Spleen (tissue), 7 donors: ENCODE data around the gene COBL.

Source experiments
- CTCF ChIP-seq, 11 experiments: fragments of 200-600 bp in 7 of 11; fragments of 450-650 bp in 4 of 11; sonication (generic) in 4 of 11; IDR thresholded peaks in 8 of 11; conservative IDR thresholded peaks in 3 of 11; 1 replicate in 7 of 11; 2 replicates in 4 of 11; pipeline versions ENCODE4 v1.4.0 to v1.8.0; 2016 to 2021; ENCODE audit warnings: antibody characterized with exemption in 11 of 11, inconsistent platforms in 4 of 11, mild to moderate bottlenecking in 1 of 11
- POLR2A ChIP-seq, 3 donors: fragments of 450-650 bp; IDR thresholded peaks; one replicate each; pipeline ENCODE4 v1.5.1; 2017; ENCODE audit warnings: antibody characterized with exemption in 3 of 3, mild to moderate bottlenecking in 1 of 3
- POLR2AphosphoS5 ChIP-seq, 3 donors: sonication (generic); formaldehyde crosslinking; IDR thresholded peaks; one replicate each; pipeline ENCODE4 v1.5.1; 2017; ENCODE audit warnings: antibody characterized with exemption in 3 of 3
- donor health status: DM: no; HTN: no; CAD: no; lungs with moderate emphysema.
- donor health status: DM: no; HTN: no; CAD: no.
- donor health status: DM: no; HTN: no; CAD: no.

GRCh38 chr7:51340936-51341335, 24.3 kb upstream of the COBL start:
- TF ChIP-seq CTCF (IDR thresholded peaks at IDR 0.05 in 8 of 11, conservative IDR thresholded peaks at IDR 0.05 in 3 of 11) (no peak), POLR2A (IDR thresholded peaks at IDR 0.05) (no peak), POLR2AphosphoS5 (IDR thresholded peaks at IDR 0.05) (no peak)
